Stimulated activated naive CD4-positive, alpha-beta T cell treated with Interleukin-2 at 50 U/mL for 16 hours (primary cell): ENCODE results near the gene LIMS3.
"Not testable (repeated sequence)": the region's sequence is repeated elsewhere in the genome, so short reads cannot be mapped to it uniquely, and the experiment has no call there.

Experiments used
- DNase-seq: peaks from one replicate; lab custom pipeline; 2025; lab: John Stamatoyannopoulos, UW

LIMS3 gene

GRCh38 chr2:109898462-109899336 lies at the start of gene LIMS3:
TSS of gene LIMS3 (plus strand) at chr2:109898688. CDS start at chr2:109898729, 41 bp downstream.
- not testable (repeated sequence) for DNase-seq

- not testable (repeated sequence) for DNase-seq
Measured at GRCh38 chr2:109871129-109871751, 27.2 kb upstream of the LIMS3 start.

GRCh38 chr2:109876625-109877024 lies 21.9 kb upstream of the LIMS3 start:
- not testable (repeated sequence) for DNase-seq

- not testable (repeated sequence) for DNase-seq
Measured at GRCh38 chr2:109882112-109882511, 16.4 kb upstream of the LIMS3 start.

- not testable (repeated sequence) for DNase-seq
Measured at GRCh38 chr2:109888414-109888813, 10.1 kb upstream of the LIMS3 start.

- DNase-seq, result not testable (repeated sequence)
Measured at GRCh38 chr2:109889909-109890308, 8.6 kb upstream of the LIMS3 start.

- not testable (repeated sequence) for DNase-seq
Measured at GRCh38 chr2:109891024-109891423, 7.5 kb upstream of the LIMS3 start.

- DNase-seq, result not testable (repeated sequence)
Measured at GRCh38 chr2:109893736-109894135, 4.8 kb upstream of the LIMS3 start.

- not testable (repeated sequence) for DNase-seq
Measured at GRCh38 chr2:109894141-109894540, 4.3 kb upstream of the LIMS3 start.

GRCh38 chr2:109895090-109895869 lies 3.2 kb upstream of the LIMS3 start:
- DNase-seq, result not testable (repeated sequence)

- not testable (repeated sequence) for DNase-seq
Measured at GRCh38 chr2:109896212-109896611, 2.3 kb upstream of the LIMS3 start.

- DNase-seq, result not testable (repeated sequence)
Measured at GRCh38 chr2:109897769-109898461, 573 bp upstream of the LIMS3 start.

- DNase-seq, result not testable (repeated sequence)
Measured at GRCh38 chr2:109905796-109906195, 7.3 kb downstream of the LIMS3 start.

GRCh38 chr2:109908626-109909025 lies 10.1 kb downstream of the LIMS3 start:
- DNase-seq, result not testable (repeated sequence)

- DNase-seq, result not testable (repeated sequence)
Measured at GRCh38 chr2:109910789-109911188, 12.3 kb downstream of the LIMS3 start.

GRCh38 chr2:109913911-109914310 lies 15.4 kb downstream of the LIMS3 start:
- not testable (repeated sequence) for DNase-seq

GRCh38 chr2:109914552-109914951 lies 16.1 kb downstream of the LIMS3 start:
- DNase-seq, result not testable (repeated sequence)

GRCh38 chr2:109915830-109916229 lies 17.3 kb downstream of the LIMS3 start:
- DNase-seq, result not testable (repeated sequence)

- DNase-seq, result not testable (repeated sequence)
Measured at GRCh38 chr2:109920162-109920561, 21.7 kb downstream of the LIMS3 start.

- not testable (repeated sequence) for DNase-seq
Measured at GRCh38 chr2:109921543-109922384, 23.3 kb downstream of the LIMS3 start.

GRCh38 chr2:109924481-109924880 lies 26.0 kb downstream of the LIMS3 start:
- not testable (repeated sequence) for DNase-seq
